GM12878 (cell line): ENCODE data around the gene PCLAF.
A peak's percentile ranks its signal among the peaks of the same experiment; 100 is the strongest.

Source experiments
- CTCF ChIP-seq, 3 experiments: IDR thresholded peaks in 2 of 3; conservative IDR thresholded peaks in 1 of 3; 2 replicates each; pipeline ENCODE4 v1.5.1; 2011; ENCODE audit warnings: low read depth in 3 of 3, low read length in 3 of 3, mild to moderate bottlenecking in 3 of 3, control low read depth in 2 of 3, moderate library complexity in 2 of 3, inconsistent platforms in 1 of 3, mixed read lengths in 1 of 3; ENCODE audit not compliant: control insufficient read depth in 2 of 3, insufficient read depth in 1 of 3; ENCODE audit errors: extremely low read depth in 1 of 3
- ESRRA ChIP-seq: IDR thresholded peaks from 2 replicates; pipeline ENCODE4 v1.6.1; 2012; ENCODE audit warnings: mild to moderate bottlenecking, low read length, improper control_type of control experiment
- FOXM1 ChIP-seq: IDR thresholded peaks from 2 replicates; pipeline ENCODE4 v1.6.1; 2012; ENCODE audit warnings: low read depth, mild to moderate bottlenecking, inconsistent platforms, low read length, moderate library complexity
- GABPA ChIP-seq: IDR thresholded peaks from 2 replicates; pipeline ENCODE4 v1.6.1; 2014; ENCODE audit warnings: antibody characterized with exemption, low read depth, mild to moderate bottlenecking, inconsistent platforms
- MLLT1 ChIP-seq: fragments of 450-650 bp; IDR thresholded peaks from 2 replicates; pipeline ENCODE4 v1.6.1; 2016; ENCODE audit warnings: mild to moderate bottlenecking
- MTA2 ChIP-seq: fragments of 450-650 bp; IDR thresholded peaks from 2 replicates; pipeline ENCODE4 v1.6.1; 2016; ENCODE audit warnings: low read depth, mild to moderate bottlenecking, moderate library complexity
- NRF1 ChIP-seq: conservative IDR thresholded peaks from 2 replicates; pipeline ENCODE4 v1.6.1; 2011; ENCODE audit warnings: mild to moderate bottlenecking, low read depth, low read length, improper control_type of control experiment
- POLR2A ChIP-seq: IDR thresholded peaks from 2 replicates; pipeline ENCODE4 v1.6.1; 2011; ENCODE audit warnings: low read depth, mild to moderate bottlenecking, low read length
- POLR2AphosphoS2 ChIP-seq: IDR thresholded peaks from 2 replicates; pipeline ENCODE4 v1.6.1; 2011; ENCODE audit warnings: low read depth, mild to moderate bottlenecking, low read length, improper control_type of control experiment, moderate library complexity
- RCOR1 ChIP-seq: conservative IDR thresholded peaks from 2 replicates; pipeline ENCODE4 v1.6.1; 2012; ENCODE audit warnings: low read depth, low read length, improper control_type of control experiment
- ZBTB33 ChIP-seq: fragments of 450-650 bp; IDR thresholded peaks from 2 replicates; pipeline ENCODE4 v1.6.1; 2017; ENCODE audit warnings: mild to moderate bottlenecking
- ZNF384 ChIP-seq: IDR thresholded peaks from 2 replicates; pipeline ENCODE4 v1.6.1; 2012; ENCODE audit warnings: low read depth, mild to moderate bottlenecking, low read length, improper control_type of control experiment, borderline replicate concordance

- no peak for TF ChIP-seq MLLT1
- TF ChIP-seq CTCF (IDR thresholded peaks at IDR 0.05 in 2 of 3, conservative IDR thresholded peaks at IDR 0.05 in 1 of 3; ENCODE audit: control insufficient read depth in 2 of 3, extremely low read depth in 1 of 3, insufficient read depth in 1 of 3, low read depth in 3 of 3, low read length in 3 of 3): 0 out of 6 replicates have a peak, but pooled peaks of 1 of the 3 experiments have one; percentile 5
- no peak for TF ChIP-seq MTA2
- no peak for TF ChIP-seq ZNF384
- no peak for TF ChIP-seq POLR2AphosphoS2
- TF ChIP-seq POLR2A: peak; percentile 85
- TF ChIP-seq FOXM1: 0 out of 2 replicates have a peak, but pooled peaks have one; percentile 33
- TF ChIP-seq RCOR1: no peak
- no peak for TF ChIP-seq NRF1
- TF ChIP-seq GABPA: no peak
- TF ChIP-seq ZBTB33: no peak
- no peak for TF ChIP-seq ESRRA
Measured at GRCh38 chr15:64381000-64381751, at the start of gene PCLAF.
